T-helper 9 cell (primary cell): ENCODE results near the gene CDK10.

ENCODE experiments used
- DNase-seq: peaks from one replicate; pipeline ENCODE4 v3.0.0-alpha.2; 2020

The CDK10 gene

DNA sequence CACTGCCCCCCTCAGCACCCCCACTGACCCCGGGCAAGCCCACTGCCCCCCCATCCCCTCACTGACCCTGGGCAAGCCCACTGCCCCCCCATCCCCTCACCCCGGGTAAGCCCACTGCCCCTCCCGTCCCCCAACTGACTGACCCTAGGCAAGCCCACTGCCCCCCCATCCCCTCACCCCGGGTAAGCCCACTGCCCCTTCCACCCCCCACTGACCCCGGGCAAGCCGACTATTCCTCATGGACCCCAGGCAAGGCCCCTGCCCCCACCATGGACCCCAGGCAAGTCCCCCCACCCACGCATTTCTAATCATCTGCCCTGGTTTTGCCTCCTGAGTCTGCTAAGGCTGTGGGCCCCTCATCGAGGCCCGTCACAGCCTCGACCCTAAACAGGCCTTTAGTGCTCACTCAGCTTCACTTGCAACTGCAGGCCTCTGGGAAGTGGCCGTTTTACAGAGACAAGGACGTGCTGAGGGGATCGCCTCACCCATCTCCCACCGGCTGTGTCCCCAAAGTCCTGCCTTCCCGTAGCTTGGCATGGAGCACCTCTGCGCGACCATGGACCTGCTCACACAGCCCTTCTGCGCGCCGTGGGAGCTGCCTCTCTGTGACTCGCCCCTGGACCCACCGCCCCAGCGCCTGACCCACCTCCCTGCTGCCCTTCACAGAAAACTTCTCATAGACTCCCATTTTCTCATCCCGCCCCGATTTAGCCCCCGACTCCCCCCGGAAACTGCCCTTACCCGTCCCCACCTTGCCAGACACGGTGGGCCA is 30.6 kb downstream of the CDK10 start:
- DNase-seq = no peak

GRCh38 chr16:89717688-89718505 is 31.4 kb downstream of the CDK10 start:
- no peak for DNase-seq

DNA sequence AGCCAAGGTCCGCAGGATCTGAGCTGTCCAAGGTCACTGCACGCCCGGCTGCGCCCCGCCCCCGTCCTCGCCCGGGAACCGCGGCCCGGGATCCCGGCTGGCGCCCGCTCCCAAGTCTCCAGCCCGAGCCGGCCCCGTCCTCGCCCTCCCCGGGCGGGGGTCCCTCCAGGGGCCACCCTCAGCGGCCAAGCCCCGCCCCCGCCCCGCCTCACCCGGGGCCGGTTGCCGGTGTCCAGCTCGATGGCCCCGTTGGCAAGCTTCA is 34.0 kb downstream of the CDK10 start:
- DNase-seq = no peak

- peak; percentile 81 for DNase-seq
Measured at GRCh38 chr16:89720813-89721545, 34.5 kb downstream of the CDK10 start, which contains the start of the genes VPS9D1 and ZNF276. TSS of gene VPS9D1 (minus strand) at chr16:89720898. CDS start at chr16:89720861, 37 bp downstream. TSS of gene ZNF276 (plus strand) at chr16:89721537. CDS start at chr16:89721641, 104 bp downstream.

- DNase-seq = peak; percentile 87
Measured at GRCh38 chr16:89721546-89722391, 35.3 kb downstream of the CDK10 start.

DNA sequence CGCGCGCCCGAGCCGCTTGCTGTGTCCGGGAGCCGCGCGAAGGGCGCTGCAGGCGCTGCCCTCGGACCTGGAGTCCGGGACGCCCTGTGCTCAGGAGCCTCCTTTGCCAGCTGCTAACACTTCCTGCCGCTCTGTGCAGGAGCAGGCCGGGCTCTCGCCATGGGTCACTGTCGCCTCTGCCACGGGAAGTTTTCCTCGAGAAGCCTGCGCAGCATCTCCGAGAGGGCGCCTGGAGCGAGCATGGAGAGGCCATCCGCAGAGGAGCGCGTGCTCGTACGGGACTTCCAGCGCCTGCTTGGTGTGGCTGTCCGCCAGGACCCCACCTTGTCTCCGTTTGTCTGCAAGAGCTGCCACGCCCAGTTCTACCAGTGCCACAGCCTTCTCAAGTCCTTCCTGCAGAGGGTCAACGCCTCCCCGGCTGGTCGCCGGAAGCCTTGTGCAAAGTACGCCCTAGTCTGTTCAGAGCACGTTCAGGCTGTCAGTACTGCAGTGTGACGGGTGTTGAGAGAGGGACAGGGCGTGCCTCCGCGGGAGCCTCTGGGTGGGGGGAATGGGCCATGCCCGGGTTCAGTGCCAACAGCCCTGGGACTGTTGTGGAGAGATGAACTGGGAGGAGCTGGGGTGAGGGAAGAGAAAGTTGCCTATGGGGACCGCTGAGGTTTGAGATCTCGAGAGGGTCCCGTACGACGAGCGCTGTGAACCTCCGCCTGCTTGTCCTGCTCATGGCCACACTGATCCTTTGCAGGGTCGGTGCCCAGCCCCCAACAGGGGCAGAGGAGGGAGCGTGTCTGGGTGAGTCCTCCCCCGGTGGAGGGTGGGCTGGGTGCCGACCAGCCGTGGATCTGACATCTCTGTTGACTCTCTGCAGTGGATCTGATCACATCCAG is 36.1 kb downstream of the CDK10 start:
- DNase-seq = peak; percentile 55

DNA sequence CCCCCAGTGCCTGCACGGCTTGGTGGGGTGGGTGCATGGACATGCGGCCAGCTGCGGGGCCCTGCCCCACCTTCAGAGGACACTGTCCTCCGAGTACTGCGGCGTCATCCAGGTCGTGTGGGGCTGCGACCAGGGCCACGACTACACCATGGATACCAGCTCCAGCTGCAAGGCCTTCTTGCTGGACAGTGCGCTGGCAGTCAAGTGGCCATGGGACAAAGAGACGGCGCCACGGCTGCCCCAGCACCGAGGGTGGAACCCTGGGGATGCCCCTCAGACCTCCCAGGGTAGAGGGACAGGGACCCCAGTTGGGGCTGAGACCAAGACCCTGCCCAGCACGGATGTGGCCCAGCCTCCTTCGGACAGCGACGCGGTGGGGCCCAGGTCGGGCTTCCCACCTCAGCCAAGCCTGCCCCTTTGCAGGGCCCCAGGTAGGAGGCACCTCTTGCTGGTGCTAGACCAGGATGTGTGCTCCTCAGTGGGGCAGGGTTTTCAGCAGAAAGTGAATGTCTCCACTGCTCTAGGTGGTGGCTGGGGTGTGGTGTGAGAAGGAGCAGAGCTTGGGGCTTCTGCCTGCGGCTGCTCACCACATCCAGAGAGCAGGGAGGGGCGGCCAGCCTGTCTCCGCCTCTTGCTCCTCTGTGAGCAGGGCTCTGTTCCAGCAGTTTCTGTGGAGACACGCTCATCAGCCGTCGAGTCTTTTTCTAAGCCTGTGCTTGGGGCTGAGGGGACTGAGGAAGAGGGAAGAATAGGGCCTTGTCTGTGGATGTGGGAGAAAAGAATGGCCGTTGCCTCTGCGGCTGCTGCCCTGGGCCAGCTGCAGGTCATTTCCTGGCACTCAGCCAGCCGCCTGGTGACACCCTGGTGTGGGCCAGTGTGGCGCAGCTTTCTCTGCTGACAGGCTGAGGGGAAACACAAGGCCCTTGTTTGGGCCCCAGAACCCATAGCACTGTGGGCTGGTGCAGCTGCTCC is 37.1 kb downstream of the CDK10 start:
- peak; percentile 74 for DNase-seq

DNA sequence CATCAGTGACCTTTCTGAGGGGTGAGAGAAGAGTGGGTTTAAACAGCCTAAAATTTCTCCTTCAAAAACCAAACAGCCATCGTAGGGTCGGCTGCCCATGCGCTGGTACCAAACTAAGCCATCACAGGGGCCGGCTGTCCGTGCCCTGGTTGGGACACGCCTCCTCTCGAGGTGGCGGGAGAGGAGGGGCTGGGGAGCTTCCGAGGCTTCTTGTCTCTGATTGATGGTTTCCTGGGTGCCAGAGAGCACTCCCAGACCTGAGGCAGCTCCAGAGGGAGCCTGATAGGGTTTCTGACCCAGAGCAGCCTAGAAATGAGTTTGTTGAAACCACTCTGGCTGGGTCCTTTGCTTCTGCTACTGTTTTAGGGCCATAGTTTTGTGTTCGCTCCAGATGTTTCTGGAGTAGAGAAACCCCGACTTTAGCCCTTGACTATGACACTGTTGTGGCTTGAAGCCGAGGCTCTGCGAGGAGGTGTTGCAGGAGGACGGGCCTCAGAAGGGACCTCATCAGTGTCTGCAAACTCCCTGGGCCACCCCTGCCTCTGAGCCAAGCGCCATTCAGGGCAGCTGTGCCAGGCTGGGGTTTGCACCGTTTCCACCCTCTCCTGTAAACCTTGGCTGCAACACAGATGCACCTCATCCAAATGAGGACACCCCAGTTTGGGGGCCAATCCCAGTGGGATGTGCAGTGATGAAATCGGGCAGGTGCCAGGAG is 41.1 kb downstream of the CDK10 start:
- DNase-seq = no peak

DNA sequence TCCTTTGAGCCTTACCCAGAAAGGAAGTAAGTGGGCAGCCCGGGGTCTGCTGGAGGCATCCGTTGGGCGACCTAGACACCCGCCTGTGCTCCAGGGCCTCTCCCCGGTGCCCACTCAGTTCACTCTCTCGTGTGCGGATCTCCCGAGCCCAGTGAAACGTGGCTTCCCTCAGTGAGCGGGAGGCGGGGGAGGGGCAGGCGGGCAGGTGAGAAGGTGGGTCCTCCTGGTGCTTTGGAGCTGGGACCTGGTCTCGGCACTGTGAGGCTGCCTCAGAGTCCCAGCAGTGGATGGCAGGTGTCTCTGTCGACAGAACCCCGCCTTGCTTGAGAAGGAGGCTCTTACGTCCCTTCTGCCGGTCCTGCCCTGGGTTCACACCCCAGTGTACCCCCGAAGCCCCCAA is 42.8 kb downstream of the CDK10 start:
- no peak for DNase-seq

- DNase-seq = no peak
Measured at GRCh38 chr16:89729863-89730593, 43.5 kb downstream of the CDK10 start.

DNA sequence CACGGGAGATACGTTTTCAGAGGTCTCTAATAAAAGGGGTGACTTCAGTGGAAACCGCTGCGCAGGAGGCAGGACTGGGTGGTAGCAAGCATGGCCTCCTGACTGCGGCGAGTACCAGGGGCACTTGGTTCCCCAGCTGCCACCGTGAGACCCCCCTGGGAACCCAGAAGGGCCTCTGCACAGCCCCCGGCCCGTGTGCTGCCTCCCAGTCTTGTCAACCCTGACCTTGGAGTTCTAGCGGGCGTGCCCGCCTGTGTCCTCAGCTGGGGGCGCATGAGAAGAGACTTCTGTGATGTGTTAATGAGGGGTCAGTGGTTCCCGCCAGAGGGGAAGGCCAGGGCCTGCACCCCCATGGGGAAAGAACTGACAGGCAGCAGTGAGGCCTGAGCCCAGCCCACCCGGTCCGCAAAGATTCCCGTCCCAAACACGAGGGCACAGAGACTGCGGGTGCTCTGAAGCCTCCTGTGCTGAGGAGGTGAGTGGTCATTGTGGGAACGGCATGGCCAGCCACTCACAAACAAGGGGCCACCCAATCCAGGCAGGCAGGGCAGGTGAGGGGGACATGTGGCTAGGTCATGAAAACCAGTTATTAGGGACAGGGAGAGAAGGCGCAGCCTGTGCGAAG is 44.2 kb downstream of the CDK10 start:
- DNase-seq = no peak

DNA sequence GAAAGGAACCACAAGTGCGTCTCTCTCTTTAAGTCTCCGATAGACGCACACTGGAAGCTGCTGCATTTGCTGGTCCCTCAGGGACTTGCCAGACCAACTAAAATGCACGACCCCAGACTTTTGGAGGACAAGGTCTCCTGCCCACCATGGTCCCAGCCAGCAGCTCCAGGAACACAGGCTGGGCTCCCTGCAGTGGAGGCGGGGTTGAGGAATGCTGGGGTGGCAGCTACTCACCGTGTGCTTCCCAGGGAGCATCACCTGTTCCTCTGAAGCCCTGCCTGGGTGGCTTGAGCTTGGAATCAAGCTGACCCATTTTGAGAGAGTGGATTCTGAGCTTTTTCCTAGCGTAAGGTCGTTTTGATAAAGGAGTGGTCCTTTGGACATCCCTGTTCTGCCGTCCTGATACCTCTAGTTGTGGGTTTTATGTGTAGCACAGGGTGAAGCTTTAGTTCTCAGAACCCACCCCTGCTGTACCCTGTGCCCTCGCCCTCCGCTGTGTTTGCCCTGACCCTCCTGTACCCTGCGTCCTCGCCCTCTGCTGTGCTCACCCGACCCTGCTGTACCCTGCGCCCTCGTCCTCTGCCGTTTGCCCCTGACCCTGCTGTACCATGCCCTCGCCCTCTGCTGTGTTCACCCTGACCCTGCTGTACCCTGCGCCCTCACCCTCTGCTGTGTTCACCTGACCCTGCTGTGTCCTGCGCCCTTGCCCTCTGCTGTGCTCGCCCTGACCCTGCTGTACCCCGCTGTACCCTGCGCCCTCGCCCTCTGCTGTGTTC is 45.8 kb downstream of the CDK10 start:
- no peak for DNase-seq

DNA sequence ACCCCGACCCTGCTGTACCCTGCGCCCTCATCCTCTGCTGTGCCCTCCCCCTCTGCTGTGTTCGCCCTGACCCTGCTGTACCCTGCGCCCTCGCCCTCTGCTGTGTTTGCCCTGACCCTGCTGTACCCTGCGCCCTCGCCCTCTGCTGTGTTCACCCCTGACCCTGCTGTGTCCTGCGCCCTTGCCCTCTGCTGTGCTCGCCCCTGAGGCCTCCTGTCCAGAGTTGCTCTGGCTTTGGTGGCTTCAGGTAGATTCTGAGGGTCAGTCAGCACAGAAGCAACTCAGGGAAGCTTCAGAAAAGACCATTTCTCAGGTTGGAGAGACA is 46.4 kb downstream of the CDK10 start:
- DNase-seq = no peak

DNA sequence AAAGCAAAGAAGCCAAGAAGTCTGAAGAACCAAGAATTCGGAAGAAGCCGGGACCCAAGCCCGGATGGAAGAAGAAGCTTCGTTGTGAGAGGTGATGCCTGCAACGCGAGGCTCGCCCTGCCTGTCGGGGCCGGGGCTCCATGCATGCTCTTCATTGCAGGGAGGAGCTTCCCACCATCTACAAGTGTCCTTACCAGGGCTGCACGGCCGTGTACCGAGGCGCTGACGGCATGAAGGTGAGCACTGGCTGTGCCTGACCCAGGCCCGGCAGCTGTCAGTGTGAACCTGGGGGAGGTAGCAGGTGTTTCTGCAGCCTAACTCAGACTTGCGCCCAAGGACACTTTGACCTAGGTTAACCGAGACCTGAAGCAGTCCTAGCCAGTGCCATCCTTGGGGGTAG is 46.8 kb downstream of the CDK10 start:
- DNase-seq = no peak

- no peak for DNase-seq
Measured at GRCh38 chr16:89733792-89734191, 47.3 kb downstream of the CDK10 start.

- DNase-seq = no peak
Measured at GRCh38 chr16:89736554-89736953, 50.1 kb downstream of the CDK10 start.

DNA sequence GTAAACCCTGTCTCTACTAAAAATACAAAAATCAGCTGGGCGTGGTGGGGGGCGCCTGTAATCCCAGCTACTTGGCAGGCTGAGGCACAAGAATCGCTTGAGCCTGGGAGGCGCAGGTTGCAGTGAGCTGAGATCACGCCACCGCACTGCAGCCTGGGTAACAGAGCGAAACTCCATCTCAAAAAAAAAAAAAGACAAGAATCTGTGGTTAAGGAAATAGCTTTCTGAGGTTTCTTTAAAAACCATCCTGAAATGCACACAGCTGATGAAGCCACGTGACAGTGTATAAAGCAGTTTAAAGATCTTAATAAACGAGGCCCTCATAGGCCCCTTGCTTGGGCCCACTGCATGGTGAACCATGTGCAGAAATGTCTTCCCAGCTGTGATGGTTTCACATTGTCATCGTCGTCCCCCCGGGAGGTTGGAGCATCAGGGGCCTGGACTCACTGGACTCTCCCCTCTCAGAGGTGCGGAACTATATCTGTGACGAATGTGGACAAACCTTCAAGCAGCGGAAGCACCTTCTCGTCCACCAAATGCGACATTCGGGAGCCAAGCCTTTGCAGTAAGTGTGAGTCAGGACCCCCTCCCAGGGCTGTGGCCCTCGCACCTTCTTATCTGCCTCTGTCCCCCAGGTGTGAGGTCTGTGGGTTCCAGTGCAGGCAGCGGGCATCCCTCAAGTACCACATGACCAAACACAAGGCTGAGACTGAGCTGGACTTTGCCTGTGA is 51.0 kb downstream of the CDK10 start:
- DNase-seq = peak; percentile 40
